ENCODE results near the gene MAD2L2. TPM values are rescaled to one million over a fixed set of nuclear protein-coding genes. Genes with fewer than 3 reads are reported as not detected.
A peak's percentile ranks its signal among the peaks of the same experiment; 100 is the strongest.

The MAD2L2 gene
- total RNA-seq, 4 donors from 2014 or later, result 22.7 to 40.0 (median 32.5) TPM

DNA sequence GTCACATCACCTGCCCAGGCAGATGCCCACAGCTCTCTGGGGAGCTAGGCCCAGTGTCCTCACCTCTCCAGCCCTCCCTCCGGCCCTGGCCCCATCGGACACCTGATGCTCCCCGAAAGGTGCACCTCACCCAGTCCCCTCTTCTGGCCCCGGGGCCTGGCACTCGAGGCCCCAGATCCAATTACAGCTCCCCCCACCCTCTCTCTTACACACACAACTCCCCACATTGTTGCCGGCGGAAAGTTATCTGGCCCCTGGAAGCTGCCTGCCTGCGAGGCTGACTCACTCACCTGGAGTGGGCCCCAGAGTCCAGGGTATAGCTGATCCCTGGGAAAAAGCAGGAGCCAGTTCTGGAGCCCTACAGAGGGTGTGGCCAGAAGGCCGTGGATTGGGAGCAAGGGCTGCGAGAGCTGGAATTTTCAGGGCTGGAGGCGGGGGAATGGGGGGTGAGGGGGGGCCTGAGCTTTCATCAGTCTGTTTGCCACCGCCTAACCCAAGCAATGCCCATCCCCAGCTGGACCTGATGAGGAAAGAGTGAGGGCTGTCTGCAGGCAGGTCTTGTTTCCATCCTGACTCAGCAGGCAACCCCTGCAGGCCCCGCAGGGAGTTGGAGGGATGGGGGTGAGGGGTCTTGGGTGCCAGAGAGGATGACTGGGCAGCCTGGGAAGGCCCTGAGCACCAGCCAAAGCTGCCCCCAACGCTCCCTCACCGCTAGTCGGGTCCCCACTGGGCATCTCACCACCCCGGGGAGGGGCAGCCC, 27.7 kb downstream of the MAD2L2 start:
- no peak overlapping the region for H3K4me3 ChIP-seq (ENCODE audit: low read depth, poor library complexity, severe bottlenecking)
- intact Hi-C loops (cut with DNase I; ENCODE audit: low total_unique reads), result no loop called here
- DNase-seq (ENCODE audit: low spot score in 2 of 2), result no peak
- WGBS, 2 donors, result 55 to 60% methylated on average over 14 to 17 of the region's 17 CpGs
- TF ChIP-seq POLR2A (IDR thresholded peaks at IDR 0.05) (no peak), CTCF (IDR thresholded peaks at IDR 0.05) (no peak)

GRCh38 chr1:11652203-11652780, 28.7 kb downstream of the MAD2L2 start:
- WGBS, 2 donors, result 88 to 94% methylated on average over 11 of the region's 11 CpGs
- no peak for DNase-seq (ENCODE audit: low spot score in 2 of 2)
- intact Hi-C loops (cut with DNase I; ENCODE audit: low total_unique reads), result no loop called here
- no peak overlapping the region for H3K4me3 ChIP-seq (ENCODE audit: low read depth, poor library complexity, severe bottlenecking)
- no peak for TF ChIP-seq POLR2A (IDR thresholded peaks at IDR 0.05)
- TF ChIP-seq CTCF (IDR thresholded peaks at IDR 0.05), result no peak

- 84 to 89% methylated on average over 4 of the region's 4 CpGs for WGBS, 2 donors
- intact Hi-C loops (cut with DNase I; ENCODE audit: low total_unique reads), result no loop called here
- no peak overlapping the region for H3K4me3 ChIP-seq (ENCODE audit: low read depth, poor library complexity, severe bottlenecking)
- no peak for DNase-seq (ENCODE audit: low spot score in 2 of 2)
- TF ChIP-seq CTCF (IDR thresholded peaks at IDR 0.05) (no peak), POLR2A (IDR thresholded peaks at IDR 0.05) (no peak)
These were observed 29.9 kb downstream of the MAD2L2 start for GRCh38 chr1:11651017-11651416.

DNA sequence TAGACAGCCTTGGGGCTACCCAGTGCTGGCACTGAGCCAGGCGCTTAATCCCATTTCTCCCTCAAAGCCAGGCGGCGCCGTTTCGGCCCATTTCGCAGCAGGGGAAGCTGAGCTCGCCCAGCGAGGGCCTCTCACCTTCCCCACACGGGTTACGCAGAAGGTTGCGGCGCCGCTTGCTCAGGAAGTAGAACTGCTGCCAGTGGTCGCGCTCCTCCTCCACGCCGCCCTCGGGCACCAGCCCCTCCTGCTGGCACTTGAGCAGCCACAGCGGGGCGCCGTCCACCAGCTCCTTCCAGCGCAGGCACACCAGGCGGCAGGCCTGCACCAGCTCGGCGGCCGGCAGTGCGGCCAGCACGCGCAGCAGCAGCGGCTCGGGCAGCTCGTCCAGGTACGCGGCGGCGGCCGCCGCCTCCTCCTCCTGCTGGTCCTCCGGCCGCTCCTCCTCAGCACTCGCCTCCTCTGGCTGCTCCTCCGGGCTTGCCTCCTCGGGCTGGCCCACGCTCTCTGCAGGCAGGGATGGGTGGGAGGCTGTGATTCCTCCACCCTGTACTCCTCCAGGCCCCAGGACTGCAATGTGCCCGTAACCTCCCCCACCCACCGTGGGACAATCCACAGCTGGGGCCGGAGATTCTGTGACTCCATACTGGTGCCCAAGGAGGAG, 30.5 kb downstream of the MAD2L2 start:
- no peak for TF ChIP-seq CTCF (IDR thresholded peaks at IDR 0.05)
- no peak for TF ChIP-seq POLR2A (IDR thresholded peaks at IDR 0.05)
- WGBS, 2 donors, result 57 to 59% methylated on average over 18 to 25 of the region's 47 CpGs
- no peak overlapping the region for H3K4me3 ChIP-seq (ENCODE audit: low read depth, poor library complexity, severe bottlenecking)
- DNase-seq (ENCODE audit: low spot score in 2 of 2), result peak in 1 of 2 donors; percentile 35
- intact Hi-C loops (cut with DNase I; ENCODE audit: low total_unique reads), result no loop called here

GRCh38 chr1:11649624-11650330, 31.2 kb downstream of the MAD2L2 start:
- intact Hi-C loops (cut with DNase I; ENCODE audit: low total_unique reads), result no loop called here
- no peak for DNase-seq (ENCODE audit: low spot score in 2 of 2)
- no peak overlapping the region for H3K4me3 ChIP-seq (ENCODE audit: low read depth, poor library complexity, severe bottlenecking)
- 47% methylated on average over 21 of the region's 21 CpGs for WGBS, 2 donors
- TF ChIP-seq POLR2A (IDR thresholded peaks at IDR 0.05) (no peak), CTCF (IDR thresholded peaks at IDR 0.05) (no peak)
